PFSK-1 (cell line): ENCODE data around the gene TNRC18.

ENCODE experiments used
- POLR2AphosphoS5 ChIP-seq: IDR thresholded peaks from 2 replicates; pipeline ENCODE4 v1.6.1; 2012; ENCODE audit warnings: low read depth, mild to moderate bottlenecking, control low read depth, low read length, moderate library complexity
- SIN3A ChIP-seq: IDR thresholded peaks from 2 replicates; pipeline ENCODE4 v1.6.1; 2012; ENCODE audit warnings: mild to moderate bottlenecking, low read length, moderate library complexity, borderline replicate concordance; ENCODE audit not compliant: insufficient read depth
- TAF1 ChIP-seq: IDR thresholded peaks from 2 replicates; pipeline ENCODE4 v1.6.1; 2012; ENCODE audit warnings: low read length, control low read depth, borderline replicate concordance; ENCODE audit not compliant: insufficient read depth
- TF ChIP-seq, protein P1 (sequence below), 2 experiments: IDR thresholded peaks; 2 replicates each; pipeline versions ENCODE4 v1.6.1 to v1.8.0; 2011 to 2012; ENCODE audit warnings: low read depth in 2 of 2, low read length in 2 of 2, control low read depth in 1 of 2, inconsistent platforms in 1 of 2, mild to moderate bottlenecking in 1 of 2, moderate library complexity in 1 of 2; ENCODE audit not compliant: insufficient read depth in 1 of 2

DNA sequence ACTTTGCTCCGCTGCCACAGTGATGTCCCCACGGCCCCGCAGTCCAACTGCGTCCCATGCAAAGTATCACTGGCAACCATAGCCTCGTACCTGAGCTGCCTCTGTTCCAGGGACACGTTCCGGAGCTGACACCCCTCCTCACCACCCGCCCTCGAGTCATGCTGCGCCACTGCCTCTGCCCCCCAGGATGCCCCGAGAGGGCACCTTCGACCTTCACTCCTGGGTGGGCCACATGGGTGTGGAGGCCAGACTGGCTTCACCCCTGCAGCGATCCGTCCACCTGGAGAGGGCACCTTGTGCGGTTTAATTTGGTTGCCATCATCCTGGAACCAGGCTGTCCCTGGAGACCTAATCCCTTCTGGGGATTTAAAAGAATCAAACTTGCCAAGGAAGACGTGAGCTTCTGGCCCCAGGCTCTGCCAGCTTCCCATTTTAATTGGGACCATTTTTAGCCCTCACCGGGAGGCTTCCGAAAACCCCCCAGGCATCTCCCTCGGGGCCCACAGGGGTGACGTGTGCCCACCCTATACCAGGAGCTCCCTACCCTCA is 19.2 kb upstream of the TNRC18 start:
- TF ChIP-seq SIN3A (no peak), TAF1 (no peak), POLR2AphosphoS5 (no peak)
- TF ChIP-seq, protein P1, sequence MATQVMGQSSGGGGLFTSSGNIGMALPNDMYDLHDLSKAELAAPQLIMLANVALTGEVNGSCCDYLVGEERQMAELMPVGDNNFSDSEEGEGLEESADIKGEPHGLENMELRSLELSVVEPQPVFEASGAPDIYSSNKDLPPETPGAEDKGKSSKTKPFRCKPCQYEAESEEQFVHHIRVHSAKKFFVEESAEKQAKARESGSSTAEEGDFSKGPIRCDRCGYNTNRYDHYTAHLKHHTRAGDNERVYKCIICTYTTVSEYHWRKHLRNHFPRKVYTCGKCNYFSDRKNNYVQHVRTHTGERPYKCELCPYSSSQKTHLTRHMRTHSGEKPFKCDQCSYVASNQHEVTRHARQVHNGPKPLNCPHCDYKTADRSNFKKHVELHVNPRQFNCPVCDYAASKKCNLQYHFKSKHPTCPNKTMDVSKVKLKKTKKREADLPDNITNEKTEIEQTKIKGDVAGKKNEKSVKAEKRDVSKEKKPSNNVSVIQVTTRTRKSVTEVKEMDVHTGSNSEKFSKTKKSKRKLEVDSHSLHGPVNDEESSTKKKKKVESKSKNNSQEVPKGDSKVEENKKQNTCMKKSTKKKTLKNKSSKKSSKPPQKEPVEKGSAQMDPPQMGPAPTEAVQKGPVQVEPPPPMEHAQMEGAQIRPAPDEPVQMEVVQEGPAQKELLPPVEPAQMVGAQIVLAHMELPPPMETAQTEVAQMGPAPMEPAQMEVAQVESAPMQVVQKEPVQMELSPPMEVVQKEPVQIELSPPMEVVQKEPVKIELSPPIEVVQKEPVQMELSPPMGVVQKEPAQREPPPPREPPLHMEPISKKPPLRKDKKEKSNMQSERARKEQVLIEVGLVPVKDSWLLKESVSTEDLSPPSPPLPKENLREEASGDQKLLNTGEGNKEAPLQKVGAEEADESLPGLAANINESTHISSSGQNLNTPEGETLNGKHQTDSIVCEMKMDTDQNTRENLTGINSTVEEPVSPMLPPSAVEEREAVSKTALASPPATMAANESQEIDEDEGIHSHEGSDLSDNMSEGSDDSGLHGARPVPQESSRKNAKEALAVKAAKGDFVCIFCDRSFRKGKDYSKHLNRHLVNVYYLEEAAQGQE (IDR thresholded peaks at IDR 0.05; ENCODE audit: insufficient read depth in 1 of 2, low read depth in 2 of 2, low read length in 2 of 2), result no peak
